Measurements from ENCODE around the gene UCK1.
"Not testable (repeated sequence)": the region's sequence is repeated elsewhere in the genome, so short reads cannot be mapped to it uniquely, and the experiment has no call there.

The UCK1 gene

DNA sequence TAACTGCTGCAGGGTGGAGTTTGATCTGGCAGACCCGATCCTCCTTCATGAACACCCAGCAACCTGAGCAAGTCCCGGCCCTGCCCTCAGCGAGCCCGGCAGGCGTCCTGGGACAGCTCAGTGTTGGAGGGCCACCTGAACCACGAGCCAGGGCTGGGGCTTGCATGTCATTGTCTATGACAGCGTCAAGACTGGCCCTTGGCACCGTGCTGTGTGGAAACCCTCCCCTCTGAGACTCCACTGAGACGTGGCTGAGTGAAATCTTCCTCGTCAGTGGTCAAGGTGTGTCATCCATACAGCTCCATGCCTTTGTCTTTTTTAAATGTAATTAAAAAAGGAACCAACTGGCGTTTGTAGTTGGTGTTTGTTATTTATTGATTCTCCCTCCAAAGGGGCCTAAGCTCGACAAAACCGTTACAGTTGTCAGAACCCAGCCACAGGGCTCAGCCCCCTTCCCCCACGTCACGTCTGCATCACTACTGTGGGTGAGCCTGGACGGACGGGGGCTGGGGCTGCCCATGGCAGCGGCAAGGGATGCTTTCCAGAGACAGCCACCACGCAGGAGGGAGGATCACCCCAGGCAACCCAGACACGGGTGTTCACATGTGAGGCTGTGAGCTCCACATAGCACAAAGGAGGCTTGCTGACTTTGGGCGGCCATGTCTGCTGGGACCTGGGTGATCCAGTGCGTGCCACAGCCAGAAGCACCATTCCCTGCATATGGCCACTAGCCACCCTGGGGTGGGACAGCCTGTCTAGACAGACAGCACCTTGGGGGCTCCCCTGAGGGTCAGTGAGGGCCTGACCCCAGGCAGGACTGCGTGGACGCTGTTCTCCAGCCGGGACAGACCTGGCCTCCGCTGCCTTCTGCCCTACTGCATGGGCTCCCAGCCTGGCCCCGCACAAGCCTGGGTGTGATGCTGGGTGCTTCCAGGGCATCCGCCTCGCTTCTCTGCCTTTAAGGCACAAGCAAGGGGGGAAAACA is 7.3 kb downstream of the UCK1 start:
- no peak for DNase-seq (ENCODE audit: low read depth in 2 of 2)

DNA sequence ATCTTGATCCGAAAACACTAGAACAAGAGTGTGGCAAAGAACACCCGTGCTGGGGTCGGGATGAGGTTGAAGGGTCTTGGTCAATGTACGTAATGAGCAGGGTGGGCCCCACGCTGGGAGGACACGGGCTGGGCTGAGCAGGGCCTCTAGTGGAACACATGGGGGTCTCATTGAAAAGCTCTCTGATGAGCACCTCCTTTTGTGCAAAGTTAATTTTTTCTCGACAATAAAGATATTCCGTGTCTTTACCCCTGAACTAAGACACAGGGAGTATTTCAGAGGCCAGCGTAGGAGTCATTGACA is 8.0 kb downstream of the UCK1 start:
- no peak for DNase-seq (ENCODE audit: low read depth in 2 of 2)

DNA sequence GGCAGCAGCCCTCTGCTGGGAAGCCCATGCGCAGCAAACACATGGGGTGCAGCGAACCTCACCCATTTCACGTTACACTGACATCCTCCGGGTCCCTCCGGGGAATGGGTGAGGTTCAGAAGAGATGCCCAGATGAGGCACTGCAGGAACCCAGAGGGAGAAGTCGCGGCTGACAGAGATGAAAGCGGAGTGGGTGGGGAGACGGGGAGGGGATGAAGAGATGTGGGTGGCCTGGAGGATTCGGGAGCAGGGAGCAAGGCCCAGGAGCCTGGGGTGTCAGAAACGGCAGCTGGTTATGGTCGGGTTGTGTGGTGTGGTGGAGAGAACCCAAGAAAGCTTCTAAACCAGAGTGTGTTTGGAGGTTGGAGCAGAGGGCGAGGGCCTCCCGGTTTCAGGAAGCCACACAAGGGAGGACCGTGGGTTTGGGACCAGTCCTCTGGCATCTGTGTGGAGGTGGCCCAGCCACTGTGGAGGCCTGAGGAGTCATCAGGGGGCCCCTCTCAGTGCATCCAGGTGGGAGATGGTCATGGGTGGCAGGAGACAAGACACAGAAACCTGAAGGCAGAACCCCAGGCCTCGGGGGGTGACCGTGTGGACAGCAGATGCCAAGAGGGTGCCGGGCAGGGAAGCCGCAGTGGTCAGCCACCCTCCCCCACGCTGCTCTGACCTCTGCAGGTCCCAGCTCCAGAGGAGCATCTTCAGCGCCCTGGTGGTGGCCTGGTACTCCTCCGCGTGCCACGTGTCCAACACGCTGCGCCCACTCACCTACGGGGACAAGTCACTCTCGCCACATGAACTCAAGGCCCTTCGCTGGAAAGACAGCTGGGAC is 8.6 kb downstream of the UCK1 start:
- no peak for DNase-seq (ENCODE audit: low read depth in 2 of 2)

DNA sequence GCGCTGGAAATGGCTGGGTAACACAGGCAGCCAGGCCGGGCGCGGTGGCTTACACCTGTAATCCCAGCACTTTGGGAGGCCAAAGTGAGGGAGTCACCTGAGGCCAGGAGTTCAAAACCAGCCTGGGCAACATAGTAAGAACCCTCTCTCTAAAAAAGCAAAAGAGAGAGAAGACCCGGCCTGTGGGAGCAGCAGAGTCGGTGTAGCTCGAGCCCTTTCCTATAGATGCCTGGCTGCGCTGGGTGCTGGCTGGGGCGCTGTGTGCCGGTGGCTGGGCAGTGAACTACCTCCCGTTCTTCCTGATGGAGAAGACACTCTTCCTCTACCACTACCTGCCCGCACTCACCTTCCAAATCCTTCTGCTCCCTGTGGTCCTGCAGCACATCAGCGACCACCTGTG is 9.2 kb downstream of the UCK1 start:
- DNase-seq (ENCODE audit: low read depth in 2 of 2), result no peak

DNA sequence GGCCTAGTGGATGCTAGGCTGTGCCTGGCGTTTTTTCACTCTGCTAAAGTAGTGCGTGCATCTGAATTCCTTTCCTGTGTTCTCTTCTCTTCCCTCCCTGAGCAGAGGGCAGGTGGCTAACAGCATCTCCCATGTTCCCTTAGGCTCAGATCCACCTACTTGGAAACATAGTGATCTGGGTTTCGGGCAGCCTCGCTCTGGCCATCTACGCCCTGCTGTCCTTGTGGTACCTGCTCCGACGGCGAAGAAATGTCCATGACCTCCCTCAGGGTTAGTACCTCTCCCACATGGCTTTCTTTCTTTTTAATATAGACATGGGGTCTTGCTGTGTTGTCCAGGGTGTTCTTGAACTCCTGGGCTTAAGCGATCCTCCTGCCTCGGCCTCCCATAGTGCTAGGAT is 9.9 kb downstream of the UCK1 start:
- no peak for DNase-seq (ENCODE audit: low read depth in 2 of 2)

DNA sequence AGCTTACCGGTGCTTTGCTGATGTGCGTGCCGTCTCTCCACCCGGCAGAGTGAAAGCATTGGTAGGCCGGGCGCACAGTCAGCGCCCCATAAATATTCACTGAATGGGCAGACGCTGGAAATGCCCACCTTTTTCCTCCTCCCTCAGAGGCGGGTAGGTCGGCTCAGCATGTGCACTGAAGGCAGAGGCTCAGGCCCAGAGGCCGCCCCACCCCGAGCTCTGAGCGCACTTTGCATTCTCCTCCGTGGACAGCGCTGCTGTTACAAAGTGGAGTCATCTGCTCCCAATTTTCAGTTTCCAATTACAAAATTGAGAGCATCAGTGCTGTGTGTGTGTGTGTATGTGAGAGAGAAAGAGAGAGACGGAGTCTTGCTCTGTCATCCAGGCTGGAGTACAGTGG is 10.6 kb downstream of the UCK1 start:
- DNase-seq (ENCODE audit: low read depth in 2 of 2), result no peak

DNA sequence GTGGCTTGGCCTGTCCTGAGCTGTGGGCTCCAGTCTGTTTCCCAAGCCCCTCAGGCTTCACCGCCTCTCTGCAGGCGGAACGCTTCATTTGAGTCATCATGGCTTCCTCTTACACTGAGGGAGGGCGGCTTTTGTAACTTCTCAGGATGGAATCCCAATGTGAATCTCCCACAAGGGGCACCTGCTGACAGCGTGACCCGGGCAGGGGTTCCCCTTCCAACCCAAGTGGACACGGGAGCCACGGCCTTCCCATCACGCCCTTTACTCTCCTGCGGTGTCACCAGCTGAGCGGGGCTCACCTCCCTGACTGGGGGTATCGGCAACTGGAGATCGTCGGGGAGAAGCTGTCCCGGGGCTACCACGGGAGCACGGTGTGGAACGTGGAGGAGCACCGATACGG is 12.5 kb downstream of the UCK1 start:
- no peak for DNase-seq (ENCODE audit: low read depth in 2 of 2)

DNA sequence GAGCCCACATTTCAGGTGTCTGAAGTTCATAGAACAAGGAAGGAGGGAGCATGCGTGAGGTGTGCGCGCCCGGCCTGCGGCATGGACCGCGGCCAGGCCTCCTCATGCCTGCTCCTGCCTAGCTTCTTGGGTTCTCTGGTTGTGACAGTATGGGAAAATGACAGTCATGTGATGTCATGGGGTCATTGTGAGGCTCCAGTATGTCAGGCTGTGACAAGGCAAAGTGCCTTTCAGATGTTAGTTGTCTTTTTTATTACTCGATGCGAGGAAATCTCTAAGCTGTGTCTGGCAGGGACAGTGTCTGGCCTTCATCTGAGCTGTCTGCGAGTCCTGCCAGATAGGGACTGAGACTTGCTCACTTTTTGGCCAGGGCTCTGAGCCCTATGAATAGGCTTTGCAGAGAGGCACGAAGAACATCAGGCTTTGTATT is 13.3 kb downstream of the UCK1 start:
- no peak for DNase-seq (ENCODE audit: low read depth in 2 of 2)

DNA sequence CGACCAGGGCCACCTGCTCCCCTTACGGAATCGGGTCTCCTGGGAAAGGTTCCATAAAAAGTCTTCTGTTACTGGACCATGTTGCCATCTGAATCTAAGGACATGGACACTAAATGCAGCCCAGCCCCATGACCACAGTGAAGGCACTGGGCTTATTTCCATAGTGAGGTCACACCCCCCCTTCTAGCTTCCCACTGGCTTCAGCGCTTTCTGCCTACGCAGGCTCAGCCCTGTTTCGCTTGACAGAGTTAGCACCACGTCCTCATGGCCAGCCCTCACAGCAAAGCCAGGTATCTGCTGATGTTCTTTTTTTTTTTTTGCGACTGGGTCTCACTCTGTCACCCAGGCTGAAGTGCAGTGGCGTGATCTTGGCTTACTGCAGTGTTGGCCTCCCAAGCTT is 14.1 kb downstream of the UCK1 start:
- DNase-seq (ENCODE audit: low read depth in 2 of 2), result no peak

DNA sequence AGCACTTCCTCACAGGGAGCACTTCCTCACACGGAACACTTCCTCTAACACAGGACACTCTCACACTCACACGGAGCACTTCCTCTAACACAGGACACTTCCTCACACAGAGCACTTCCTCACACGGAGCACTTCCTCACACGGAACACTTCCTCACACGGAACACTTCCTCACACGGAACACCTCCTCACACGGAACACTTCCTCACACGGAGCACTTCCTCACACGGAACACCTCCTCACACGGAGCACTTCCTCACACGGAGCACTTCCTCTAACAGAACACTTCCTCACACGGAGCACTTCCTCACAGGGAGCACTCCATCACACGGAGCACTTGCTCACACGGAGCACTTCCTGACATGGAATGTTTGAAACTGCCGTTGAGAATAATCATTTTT is 15.0 kb downstream of the UCK1 start:
- DNase-seq (ENCODE audit: low read depth in 2 of 2), result no peak

DNA sequence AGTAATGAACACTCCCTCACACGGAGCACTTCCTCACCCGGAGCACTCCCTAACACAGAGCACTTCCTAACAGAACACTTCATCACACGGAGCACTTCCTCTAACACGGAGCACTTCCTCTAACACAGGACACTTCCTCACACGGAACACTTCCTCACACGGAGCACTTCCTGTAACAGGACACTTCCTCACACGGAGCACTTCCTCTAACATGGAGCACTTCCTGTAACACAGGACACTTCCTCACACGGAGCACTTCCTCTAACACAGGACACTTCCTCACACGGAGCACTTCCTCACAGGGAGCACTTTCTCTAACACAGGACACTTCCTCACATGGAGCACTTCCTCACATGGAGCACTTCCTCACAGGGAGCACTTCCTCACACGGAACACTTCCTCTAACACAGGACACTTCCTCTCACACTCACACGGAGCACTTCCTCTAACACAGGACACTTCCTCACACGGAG is 15.5 kb downstream of the UCK1 start:
- not testable (repeated sequence) for DNase-seq (ENCODE audit: low read depth in 2 of 2)

DNA sequence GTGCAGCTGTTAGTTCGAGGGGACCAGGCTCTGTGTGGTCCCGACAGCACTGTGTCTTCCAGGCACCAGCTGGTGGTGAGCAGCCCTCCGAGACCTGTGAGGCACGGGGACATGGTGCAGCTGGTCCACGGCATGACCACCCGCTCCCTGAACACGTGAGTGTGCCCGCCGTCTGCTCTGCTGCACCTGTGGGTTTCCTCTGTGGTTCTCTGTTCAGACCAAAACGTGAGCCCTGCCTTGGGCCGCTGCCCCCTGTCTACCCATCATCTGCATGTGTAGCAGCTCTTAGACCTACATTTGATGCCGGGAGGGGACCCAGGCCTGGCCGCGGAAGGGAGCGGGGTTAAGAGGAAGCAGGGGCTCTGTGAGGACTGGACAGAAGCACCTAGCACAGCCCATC is 17.9 kb downstream of the UCK1 start:
- DNase-seq (ENCODE audit: low read depth in 2 of 2), result no peak

DNA sequence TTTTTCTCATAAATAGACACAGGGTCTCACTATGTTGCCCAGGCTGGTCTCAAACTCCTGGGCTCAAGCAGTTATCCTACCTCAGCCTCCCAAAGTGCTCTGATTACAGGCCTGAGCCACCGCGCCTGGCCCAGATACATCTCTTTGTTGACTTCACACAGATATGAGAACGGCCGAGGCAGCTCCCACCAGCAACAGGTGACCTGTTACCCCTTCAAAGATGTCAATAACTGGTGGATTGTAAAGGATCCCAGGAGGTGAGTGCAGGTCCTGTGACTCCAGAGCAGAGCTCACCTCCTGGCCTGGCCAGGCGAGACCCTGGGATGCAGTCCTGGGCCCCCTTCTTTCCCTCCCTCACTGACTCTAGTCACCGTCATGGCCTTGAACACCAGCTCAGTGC is 19.2 kb downstream of the UCK1 start:
- DNase-seq (ENCODE audit: low read depth in 2 of 2), result no peak

DNA sequence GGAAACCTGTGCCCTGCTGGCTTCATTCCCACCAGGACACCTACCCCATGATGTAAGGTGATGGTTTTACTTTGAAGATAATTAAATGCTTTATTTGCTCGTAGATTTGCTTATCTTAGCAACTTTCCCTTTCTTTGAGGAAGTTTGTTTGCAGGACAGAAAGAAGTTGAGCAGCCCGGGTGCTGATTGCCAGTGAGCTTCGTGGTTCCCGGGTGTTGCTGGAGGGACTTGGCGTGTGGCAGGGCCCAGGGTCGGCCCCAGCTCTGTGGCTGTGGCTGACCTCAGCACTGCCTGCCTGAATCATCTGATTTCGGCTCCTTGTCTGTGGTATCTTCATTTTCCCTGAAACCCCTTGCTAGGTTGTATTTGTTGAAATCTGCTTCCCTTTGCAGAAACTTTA is 19.6 kb downstream of the UCK1 start:
- DNase-seq (ENCODE audit: low read depth in 2 of 2), result no peak

DNA sequence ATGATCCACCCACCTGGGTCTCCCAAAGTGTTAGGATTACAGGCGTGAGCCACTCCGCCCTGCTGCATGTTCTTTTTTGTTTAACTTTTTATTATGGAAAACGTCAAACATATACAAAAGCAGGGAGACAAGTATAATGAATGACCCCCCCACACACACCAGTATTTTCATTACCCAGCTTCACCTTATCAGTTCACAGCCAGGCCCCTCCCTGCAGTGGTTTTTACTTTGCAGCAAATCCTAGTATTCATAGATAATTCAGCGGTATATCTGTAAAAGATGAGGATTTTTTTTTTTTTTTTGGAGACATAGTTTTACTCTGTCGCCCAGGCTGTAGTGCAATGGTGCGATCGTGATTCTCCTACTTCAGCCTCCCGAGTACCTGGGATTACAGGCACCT is 26.1 kb downstream of the UCK1 start:
- DNase-seq (ENCODE audit: low read depth in 2 of 2), result no peak

DNA sequence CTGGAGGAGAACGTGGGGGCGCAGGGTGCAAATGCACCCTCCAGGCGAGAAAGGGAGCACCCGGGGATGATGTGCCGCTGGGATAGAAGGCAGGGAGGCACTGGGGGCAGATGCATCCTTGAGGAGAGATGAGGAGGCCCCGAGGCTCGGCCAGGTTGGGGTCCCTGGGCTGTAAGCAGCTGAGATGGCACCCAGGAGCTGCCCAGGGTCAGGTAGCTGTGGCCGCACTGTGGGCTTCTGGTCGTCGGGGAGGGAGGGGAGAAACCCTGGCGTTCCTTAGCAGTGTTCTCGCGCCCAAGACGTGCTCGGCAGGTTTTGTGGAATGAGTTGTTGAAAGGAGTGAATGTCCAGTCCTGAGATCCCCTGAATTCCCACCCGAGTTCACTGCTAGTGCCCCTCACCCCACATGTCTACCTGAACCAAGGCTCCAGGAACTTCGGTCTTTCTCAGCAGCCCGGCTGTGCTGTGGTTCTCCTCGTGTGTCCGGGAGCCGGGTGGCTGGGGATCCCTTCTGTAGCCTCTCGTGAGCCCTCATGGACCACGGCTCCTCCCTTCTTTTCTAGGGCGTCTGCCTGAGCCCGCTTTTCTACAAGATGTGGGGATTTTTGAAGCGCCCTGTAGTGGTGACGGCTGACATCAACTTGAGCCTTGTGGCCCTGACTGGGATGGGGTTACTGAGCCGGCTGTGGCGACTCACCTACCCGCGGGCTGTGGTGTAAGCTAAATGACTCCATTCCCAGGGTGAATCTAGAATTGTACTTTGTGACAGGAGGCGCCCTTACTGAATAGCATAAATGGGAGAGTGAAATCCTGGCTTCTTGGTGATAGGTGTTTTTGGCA is 27.2 kb downstream of the UCK1 start:
- peak; percentile 66 to 77 for DNase-seq (ENCODE audit: low read depth in 2 of 2)

DNA sequence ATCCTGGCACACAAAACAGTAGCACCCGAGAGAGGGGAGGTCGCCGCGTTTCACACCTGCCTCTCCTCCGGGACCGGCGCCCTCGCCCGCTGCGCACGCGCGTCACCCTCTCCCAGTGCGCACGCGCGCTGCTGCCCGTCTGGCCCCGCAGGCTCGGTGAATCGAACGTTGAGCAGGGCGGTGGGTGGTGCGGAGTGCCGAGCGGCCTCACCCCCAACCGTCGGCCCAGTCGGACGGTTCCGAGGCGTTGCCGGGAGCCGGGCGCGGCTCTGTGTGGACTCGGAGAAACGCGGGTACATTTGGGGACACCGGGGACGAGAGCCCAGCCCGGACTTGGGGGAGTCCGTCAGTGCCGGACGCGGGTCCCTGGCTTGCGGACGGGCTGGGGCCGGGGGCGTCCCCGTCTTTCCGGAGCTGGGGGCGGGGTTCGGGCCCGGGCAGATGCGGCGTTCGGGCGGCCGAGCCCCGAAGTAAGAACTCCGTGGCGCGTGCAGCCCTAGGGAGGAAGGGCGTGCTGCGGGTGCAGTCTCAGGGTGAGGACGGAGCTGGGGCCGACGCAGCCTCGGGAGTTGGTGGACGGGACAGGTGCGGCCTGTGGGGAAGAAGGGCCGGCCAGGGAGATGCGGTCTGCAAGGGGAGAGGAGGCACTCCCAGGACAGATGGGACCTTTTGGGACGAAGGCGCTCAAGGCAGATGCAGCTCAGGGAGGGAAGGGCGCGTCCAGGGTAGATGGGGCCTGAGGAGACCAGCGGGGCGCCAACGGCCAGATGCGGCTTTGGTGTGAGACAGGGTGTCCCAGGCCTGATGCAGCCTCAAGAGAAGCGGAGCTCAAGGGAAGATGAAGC is 28.1 kb downstream of the UCK1 start, which contains the start of gene POMT1:
Gene POMT1 (plus strand): TSS at position 138 of the 845 bp plus-strand sequence. CDS start 1,301 bp downstream, outside the sequence.
- peak; percentile 79 to 85 for DNase-seq (ENCODE audit: low read depth in 2 of 2)

DNA sequence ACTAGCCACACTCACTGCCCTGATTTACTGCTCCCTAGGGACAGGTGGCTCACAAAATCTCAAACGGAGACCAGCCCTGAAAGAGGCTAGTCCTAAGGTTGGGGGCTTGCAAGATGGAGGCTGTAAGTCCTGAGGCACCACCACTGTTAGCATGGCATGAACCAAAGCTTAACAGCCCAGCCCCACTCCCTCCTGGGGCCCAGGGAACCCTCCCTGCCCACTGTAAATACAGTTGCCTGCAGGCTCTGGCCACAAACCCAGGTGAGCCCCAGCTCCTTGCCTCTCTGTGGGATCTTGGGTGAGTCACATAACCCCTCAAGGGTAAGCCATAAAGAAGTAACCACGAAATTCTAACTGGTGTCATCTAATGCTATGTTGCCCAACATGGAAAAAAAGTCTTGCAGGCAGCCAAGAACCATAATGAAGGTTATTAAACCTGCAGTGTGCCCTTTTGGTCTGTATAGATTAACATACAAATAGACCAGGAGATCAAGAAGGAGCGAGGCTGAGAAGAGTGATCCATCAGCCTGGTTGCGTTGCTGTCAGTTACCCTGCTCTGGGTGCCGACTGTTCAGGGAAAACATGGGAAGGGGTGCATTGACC is 30.0 kb downstream of the UCK1 start:
- peak; percentile 48 to 50 for DNase-seq (ENCODE audit: low read depth in 2 of 2)

DNA sequence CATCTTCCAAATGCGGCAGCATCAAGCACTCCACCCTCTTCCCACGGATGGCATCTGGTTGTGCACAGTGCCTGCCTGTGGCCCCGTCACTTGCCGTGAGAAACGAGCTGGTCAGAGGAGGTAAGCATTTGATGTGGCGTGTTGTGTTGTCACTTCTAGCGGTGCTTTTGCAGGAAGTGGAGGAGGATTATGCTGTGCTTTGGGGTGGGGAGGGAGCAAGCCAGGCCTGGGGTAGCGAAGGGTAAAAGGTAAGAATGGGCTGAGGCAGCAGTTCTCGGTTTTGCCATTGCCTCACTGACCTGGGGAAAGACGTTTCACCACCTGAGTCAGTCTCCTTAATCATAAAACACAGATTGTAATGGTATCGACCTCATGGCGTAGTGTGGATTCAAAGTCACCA is 30.7 kb downstream of the UCK1 start:
- DNase-seq (ENCODE audit: low read depth in 2 of 2), result peak; percentile 47 to 66

DNA sequence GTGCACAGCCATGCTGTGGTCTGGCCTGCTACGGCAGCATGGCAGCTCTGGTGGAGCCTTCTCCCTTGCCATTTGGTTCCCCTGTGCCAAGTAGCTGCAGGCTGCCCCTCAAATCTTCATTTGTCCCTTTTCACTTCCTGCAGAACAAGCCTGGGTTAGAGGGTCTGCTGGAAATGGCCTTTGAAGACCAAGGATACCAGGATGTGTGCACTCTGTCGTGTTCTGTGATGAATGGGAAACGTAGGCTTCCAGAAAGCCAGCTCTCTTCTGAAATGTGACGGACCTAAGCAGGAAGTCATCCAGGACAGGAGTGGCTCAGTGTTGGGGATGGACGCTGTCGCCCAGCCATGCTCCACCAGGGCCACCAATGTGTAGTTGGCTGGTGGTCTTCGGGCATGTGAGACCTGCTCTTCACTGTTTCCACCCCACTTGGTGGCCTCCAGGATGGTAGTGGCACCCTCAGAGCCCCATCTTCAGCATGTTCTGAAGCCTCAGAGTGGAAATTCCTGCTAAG is 31.8 kb downstream of the UCK1 start:
- no peak for DNase-seq (ENCODE audit: low read depth in 2 of 2)
